OCI-LY1 (cell line): ENCODE data around the gene VAMP5.
"Not testable (repeated sequence)": the region's sequence is repeated elsewhere in the genome, so short reads cannot be mapped to it uniquely, and the experiment has no call there.

Source experiments
- H2AFZ ChIP-seq: fragments of 200-600 bp; sonication (generic), shearing (Covaris generic); 2 replicates; pipeline ENCODE4 v1.6.0; 2014; ENCODE audit warnings: antibody characterized with exemption, mild to moderate bottlenecking, low read length
- H3F3A ChIP-seq: fragments of 200-600 bp; sonication (generic), shearing (Covaris generic); 2 replicates; pipeline ENCODE4 v1.6.0; 2014; ENCODE audit warnings: mild to moderate bottlenecking, antibody characterized with exemption, low read length, moderate library complexity; ENCODE audit not compliant: insufficient read depth
- H3K27ac ChIP-seq: fragments of 200-600 bp; sonication (generic); 2 replicates; pipeline ENCODE4 v1.5.1; 2014; ENCODE audit warnings: low read length, mixed run types, mild to moderate bottlenecking, low read depth; ENCODE audit not compliant: poor library complexity, severe bottlenecking
- H3K27me3 ChIP-seq: fragments of 200-600 bp; sonication (generic); 2 replicates; pipeline ENCODE4 v1.6.0; 2014; ENCODE audit warnings: antibody characterized with exemption, mild to moderate bottlenecking, low read length, moderate library complexity; ENCODE audit not compliant: insufficient read depth
- H3K36me3 ChIP-seq: fragments of 200-600 bp; sonication (generic); 2 replicates; pipeline ENCODE4 v1.6.1; 2014; ENCODE audit warnings: mild to moderate bottlenecking, antibody characterized with exemption, low read length, moderate library complexity, mixed read lengths; ENCODE audit not compliant: insufficient read depth
- H3K4me1 ChIP-seq: fragments of 200-600 bp; sonication (generic); 2 replicates; pipeline ENCODE4 v1.5.1; 2014; ENCODE audit warnings: mild to moderate bottlenecking, low read length, moderate library complexity; ENCODE audit not compliant: insufficient read depth, severe bottlenecking
- H3K4me2 ChIP-seq: fragments of 200-600 bp; sonication (generic), shearing (Covaris generic); 2 replicates; pipeline ENCODE4 v1.6.1; 2014; ENCODE audit warnings: low read length
- H3K4me3 ChIP-seq: fragments of 200-600 bp; sonication (generic); 2 replicates; pipeline ENCODE4 v1.5.1; 2014; ENCODE audit warnings: low read length, low read depth, mild to moderate bottlenecking, mixed read lengths; ENCODE audit not compliant: poor library complexity, severe bottlenecking
- H3K79me2 ChIP-seq: fragments of 200-600 bp; shearing (Covaris generic); 2 replicates; pipeline ENCODE4 v1.6.1; 2016; ENCODE audit warnings: mixed run types, low read length, mixed read lengths; ENCODE audit not compliant: insufficient read depth
- H3K9ac ChIP-seq: fragments of 200-600 bp; sonication (generic), shearing (Covaris generic); 2 replicates; pipeline ENCODE4 v1.6.1; 2014; ENCODE audit warnings: mild to moderate bottlenecking, low read length, mixed read lengths
- H3K9me2 ChIP-seq: fragments of 200-600 bp; sonication (generic), shearing (Covaris generic); 2 replicates; pipeline ENCODE4 v1.6.1; 2014; ENCODE audit warnings: low read depth, mild to moderate bottlenecking, low read length, mixed read lengths
- H3K9me3 ChIP-seq: fragments of 200-600 bp; shearing (Covaris generic); 2 replicates; pipeline ENCODE4 v1.6.1; 2014; ENCODE audit warnings: low read length, mixed read lengths
- H4K20me1 ChIP-seq: fragments of 200-600 bp; sonication (generic), shearing (Covaris generic); 2 replicates; pipeline ENCODE4 v1.6.0; 2016; ENCODE audit warnings: mild to moderate bottlenecking, low read length; ENCODE audit not compliant: insufficient read depth
- EZH2 ChIP-seq: fragments of 200-600 bp; sonication (generic), shearing (Covaris generic); IDR thresholded peaks from 2 replicates; pipeline ENCODE4 v1.8.0; 2017; ENCODE audit warnings: borderline replicate concordance, mixed run types, mild to moderate bottlenecking, antibody characterized with exemption, low read length, moderate library complexity, mixed read lengths
- TF ChIP-seq, protein P1 (sequence below): fragments of 200-600 bp; sonication (generic), shearing (Covaris generic); IDR thresholded peaks from 2 replicates; pipeline ENCODE4 v1.5.1; 2017; ENCODE audit warnings: mild to moderate bottlenecking, antibody characterized with exemption, low read length, moderate library complexity, mixed read lengths

VAMP5 gene

DNA sequence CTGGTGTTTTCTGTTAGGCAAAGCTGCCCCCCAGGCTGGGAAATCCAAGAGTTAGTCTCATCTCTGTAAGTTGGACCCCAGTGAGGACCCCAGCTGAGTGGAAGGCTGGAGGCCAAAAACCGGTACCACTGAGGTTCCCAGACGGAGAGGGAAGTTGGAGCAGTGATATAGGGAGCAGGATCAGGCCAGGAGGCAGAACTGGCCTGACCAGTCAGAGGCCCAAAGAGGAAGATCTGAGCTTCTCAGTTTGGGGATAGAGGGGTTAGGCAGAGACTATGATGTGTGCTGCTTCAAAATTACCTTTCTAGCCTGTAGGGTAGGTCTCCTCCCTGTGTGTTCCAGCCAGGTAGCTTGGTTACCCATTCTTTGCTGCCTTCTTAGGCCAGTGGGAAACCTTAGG, 6.7 kb downstream of the VAMP5 start:
- no peaks in the 10 kb centered on the region for H3K27me3 ChIP-seq
- no peaks in the 10 kb centered on the region for H3F3A ChIP-seq
- no peaks in the 10 kb centered on the region for H3K9me3 ChIP-seq
- no peak overlapping the region for H3K4me2 ChIP-seq
- TF ChIP-seq, protein P1, sequence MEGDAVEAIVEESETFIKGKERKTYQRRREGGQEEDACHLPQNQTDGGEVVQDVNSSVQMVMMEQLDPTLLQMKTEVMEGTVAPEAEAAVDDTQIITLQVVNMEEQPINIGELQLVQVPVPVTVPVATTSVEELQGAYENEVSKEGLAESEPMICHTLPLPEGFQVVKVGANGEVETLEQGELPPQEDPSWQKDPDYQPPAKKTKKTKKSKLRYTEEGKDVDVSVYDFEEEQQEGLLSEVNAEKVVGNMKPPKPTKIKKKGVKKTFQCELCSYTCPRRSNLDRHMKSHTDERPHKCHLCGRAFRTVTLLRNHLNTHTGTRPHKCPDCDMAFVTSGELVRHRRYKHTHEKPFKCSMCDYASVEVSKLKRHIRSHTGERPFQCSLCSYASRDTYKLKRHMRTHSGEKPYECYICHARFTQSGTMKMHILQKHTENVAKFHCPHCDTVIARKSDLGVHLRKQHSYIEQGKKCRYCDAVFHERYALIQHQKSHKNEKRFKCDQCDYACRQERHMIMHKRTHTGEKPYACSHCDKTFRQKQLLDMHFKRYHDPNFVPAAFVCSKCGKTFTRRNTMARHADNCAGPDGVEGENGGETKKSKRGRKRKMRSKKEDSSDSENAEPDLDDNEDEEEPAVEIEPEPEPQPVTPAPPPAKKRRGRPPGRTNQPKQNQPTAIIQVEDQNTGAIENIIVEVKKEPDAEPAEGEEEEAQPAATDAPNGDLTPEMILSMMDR = no peak
- TF ChIP-seq EZH2 = no peak
- peaks cover 8% of the 10 kb centered on the region for H3K4me1 ChIP-seq
- H3K79me2 ChIP-seq = no peaks in the 10 kb centered on the region
- no peaks in the 10 kb centered on the region for H4K20me1 ChIP-seq
- no peak overlapping the region for H3K9ac ChIP-seq
- H2AFZ ChIP-seq = no peak overlapping the region
- H3K4me3 ChIP-seq = no peak overlapping the region
- no peaks in the 10 kb centered on the region for H3K9me2 ChIP-seq
- H3K27ac ChIP-seq = no peak overlapping the region
- no peaks in the 10 kb centered on the region for H3K36me3 ChIP-seq

- no peaks in the 10 kb centered on the region for H3K79me2 ChIP-seq
- no peaks in the 10 kb centered on the region for H3K9me3 ChIP-seq
- H3K36me3 ChIP-seq = no peaks in the 10 kb centered on the region
- no peak overlapping the region for H3K4me3 ChIP-seq
- H3K9ac ChIP-seq = no peak overlapping the region
- no peaks in the 10 kb centered on the region for H3K27me3 ChIP-seq
- H2AFZ ChIP-seq = no peak overlapping the region
- H3K9me2 ChIP-seq = no peaks in the 10 kb centered on the region
- no peaks in the 10 kb centered on the region for H4K20me1 ChIP-seq
- no peak overlapping the region for H3K27ac ChIP-seq
- H3F3A ChIP-seq = no peaks in the 10 kb centered on the region
- H3K4me2 ChIP-seq = no peak overlapping the region
- no peak for TF ChIP-seq EZH2
- TF ChIP-seq, protein P1 = no peak
- peaks cover 14% of the 10 kb centered on the region for H3K4me1 ChIP-seq
Measured at GRCh38 chr2:85591563-85591962, 7.3 kb downstream of the VAMP5 start.

- H3K9ac ChIP-seq, H3K79me2 ChIP-seq: not testable (repeated sequence)
- peaks cover 18% of the 10 kb centered on the region for H3K4me1 ChIP-seq
Measured at GRCh38 chr2:85592299-85592698, 8.1 kb downstream of the VAMP5 start.

DNA sequence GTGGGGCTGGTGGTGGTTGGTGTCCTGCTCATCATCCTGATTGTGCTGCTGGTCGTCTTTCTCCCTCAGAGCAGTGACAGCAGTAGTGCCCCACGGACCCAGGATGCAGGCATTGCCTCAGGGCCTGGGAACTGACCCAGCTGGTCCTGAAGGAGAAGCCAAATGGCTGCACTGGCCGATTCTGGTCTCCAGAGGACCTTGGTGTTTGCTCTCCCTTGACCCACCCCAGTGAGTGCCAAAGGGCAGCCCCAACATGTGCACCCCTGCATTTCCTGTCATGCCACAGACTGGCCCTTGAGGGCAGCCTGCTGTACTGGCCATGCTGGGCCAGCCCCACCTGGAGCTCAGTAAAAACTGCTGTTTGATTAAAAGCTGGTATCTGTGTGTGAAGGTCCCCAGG, 8.8 kb downstream of the VAMP5 start:
- Histone ChIP-seq H2AFZ (no peak overlapping the region), H4K20me1 (no peaks in the 10 kb centered on the region), H3F3A (no peaks in the 10 kb centered on the region), H3K4me3 (no peak overlapping the region), H3K9ac (no peak overlapping the region), H3K79me2 (no peaks in the 10 kb centered on the region), H3K27me3 (no peaks in the 10 kb centered on the region), H3K4me2 (no peak overlapping the region), H3K36me3 (peaks cover 6% of the 10 kb centered on the region; the same call in 1 of the 2 replicates), H3K27ac (no peak overlapping the region), H3K9me2 (no peaks in the 10 kb centered on the region), H3K4me1 (peaks cover 18% of the 10 kb centered on the region), H3K9me3 (no peaks in the 10 kb centered on the region)
- TF ChIP-seq, protein P1 = no peak
- TF ChIP-seq EZH2 = no peak

More at GRCh38 chr2:85592299-85592698, 8.1 kb downstream of the VAMP5 start:
- not testable (repeated sequence) for H3K36me3 ChIP-seq, H3K4me2 ChIP-seq, H3K9me3 ChIP-seq, H2AFZ ChIP-seq, H3F3A ChIP-seq, H3K9me2 ChIP-seq, H3K27ac ChIP-seq, H4K20me1 ChIP-seq, H3K27me3 ChIP-seq, H3K4me3 ChIP-seq
